Activated CD8-positive, alpha-beta memory T cell treated with anti-CD3 and anti-CD28 coated beads, Interleukin-2, amount 50 U/mL, for 24 hours (primary cell): ENCODE measurements around the gene PSG5.
"Not testable (repeated sequence)": the region's sequence is repeated elsewhere in the genome, so short reads cannot be mapped to it uniquely, and the experiment has no call there.

Experiments used
- DNase-seq: peaks from one replicate; pipeline ENCODE4 v3.0.0-alpha.2; 2020; ENCODE audit errors: extremely low read depth

Gene PSG5

GRCh38 chr19:43188092-43188491, 1.8 kb upstream of the PSG5 start:
- DNase-seq = not testable (repeated sequence)

GRCh38 chr19:43181869-43182771, 4.2 kb downstream of the PSG5 start:
- not testable (repeated sequence) for DNase-seq

GRCh38 chr19:43179569-43180147, 6.7 kb downstream of the PSG5 start:
- not testable (repeated sequence) for DNase-seq

DNA sequence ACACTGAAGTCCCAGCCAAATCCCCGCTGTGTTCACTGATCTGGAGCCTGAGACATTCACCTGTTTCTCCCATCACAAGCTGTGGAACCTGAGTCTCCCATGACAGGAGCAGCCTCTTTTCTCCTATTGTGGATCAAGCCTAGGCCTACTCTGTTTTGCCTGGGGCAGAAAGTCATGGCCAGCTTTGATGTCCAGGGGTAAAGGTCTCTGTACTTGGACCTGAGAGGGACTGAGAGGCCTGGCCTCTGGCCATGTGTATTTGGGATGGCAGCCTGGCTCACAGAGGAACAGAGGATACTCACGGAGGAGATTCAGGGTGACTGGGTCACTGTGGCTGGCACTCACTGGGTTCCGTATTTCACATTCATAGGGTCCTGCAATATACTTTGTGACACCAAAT, 7.8 kb downstream of the PSG5 start:
- DNase-seq = not testable (repeated sequence)

GRCh38 chr19:43165906-43166305, 20.4 kb downstream of the PSG5 start:
- DNase-seq = not testable (repeated sequence)

- DNase-seq = not testable (repeated sequence)
These were observed 23.2 kb downstream of the PSG5 start for GRCh38 chr19:43163135-43163534.

DNA sequence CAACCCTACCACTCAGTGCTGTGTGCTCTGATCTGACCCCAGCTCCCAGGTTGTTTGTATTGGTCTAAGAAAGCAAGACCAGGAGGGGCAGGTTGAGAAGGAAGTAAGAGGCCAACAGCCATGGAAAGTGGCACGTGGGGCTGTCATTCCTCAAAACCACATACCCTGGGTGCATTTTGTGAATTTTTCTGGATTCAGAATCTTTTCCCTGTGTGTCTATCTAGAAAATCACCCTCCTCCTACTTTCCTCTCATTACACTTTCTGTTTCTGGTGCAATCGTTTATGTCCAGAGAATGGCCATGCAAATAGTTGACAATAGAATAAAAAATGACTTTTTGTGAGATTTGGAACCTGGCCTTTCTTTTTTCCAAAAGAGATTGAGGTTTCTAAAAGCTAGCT, 24.1 kb downstream of the PSG5 start:
- not testable (repeated sequence) for DNase-seq

GRCh38 chr19:43152214-43152613, 34.1 kb downstream of the PSG5 start:
- no peak for DNase-seq

- DNase-seq = not testable (repeated sequence)
These were observed 36.5 kb downstream of the PSG5 start for GRCh38 chr19:43149788-43150187.

- no peak for DNase-seq
These were observed 38.1 kb downstream of the PSG5 start for GRCh38 chr19:43148233-43148632.

- not testable (repeated sequence) for DNase-seq
These were observed 44.6 kb downstream of the PSG5 start for GRCh38 chr19:43141763-43142162.

GRCh38 chr19:43132696-43133095, 53.6 kb downstream of the PSG5 start:
- no peak for DNase-seq

DNA sequence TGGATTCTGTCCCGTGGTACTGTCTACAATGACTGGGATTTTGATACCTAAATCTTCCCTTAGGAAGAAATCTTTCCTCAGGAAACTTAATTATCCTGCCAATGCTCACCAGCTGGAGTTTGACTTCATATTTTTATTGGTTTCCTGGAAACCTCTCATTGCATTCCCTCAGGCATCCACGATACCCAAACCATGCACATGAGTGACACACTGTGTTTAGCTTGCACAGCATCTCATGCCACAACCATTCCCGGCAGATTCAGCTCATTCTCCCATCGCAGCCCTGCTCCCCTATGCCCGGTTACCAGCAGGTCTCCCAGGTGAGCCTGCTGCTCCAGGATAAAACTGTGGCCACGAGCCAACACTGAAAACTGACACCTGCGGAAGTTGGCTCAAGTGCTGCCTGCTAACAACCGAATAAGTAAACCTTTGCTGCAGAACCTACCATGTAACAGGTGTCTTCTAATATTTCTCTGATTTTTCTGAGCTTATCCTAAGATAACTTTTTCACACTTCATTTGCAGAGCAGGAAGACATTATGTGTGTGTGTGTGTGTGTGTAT, 55.0 kb downstream of the PSG5 start:
- DNase-seq = not testable (repeated sequence)

- DNase-seq = not testable (repeated sequence)
These were observed 57.1 kb downstream of the PSG5 start for GRCh38 chr19:43129197-43129596.

DNA sequence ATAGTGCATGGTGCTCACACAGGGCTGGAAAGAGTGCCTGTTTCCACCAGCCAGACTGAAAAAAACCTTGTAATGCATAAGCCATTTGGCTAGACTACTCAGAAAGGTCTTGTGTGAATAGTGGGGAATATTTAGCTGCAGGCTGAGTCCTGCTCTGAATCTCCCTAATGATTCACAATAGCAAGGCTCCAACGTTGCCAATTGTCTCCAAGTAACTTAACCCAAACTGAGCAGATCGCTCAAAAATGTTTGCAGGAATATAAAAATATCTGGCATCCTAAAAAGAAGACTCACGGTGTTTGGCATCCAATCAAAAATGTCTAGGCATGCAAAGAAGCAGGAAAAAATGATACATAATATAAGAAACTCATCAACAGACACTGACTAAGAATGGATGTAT, 59.0 kb downstream of the PSG5 start:
- not testable (repeated sequence) for DNase-seq

DNA sequence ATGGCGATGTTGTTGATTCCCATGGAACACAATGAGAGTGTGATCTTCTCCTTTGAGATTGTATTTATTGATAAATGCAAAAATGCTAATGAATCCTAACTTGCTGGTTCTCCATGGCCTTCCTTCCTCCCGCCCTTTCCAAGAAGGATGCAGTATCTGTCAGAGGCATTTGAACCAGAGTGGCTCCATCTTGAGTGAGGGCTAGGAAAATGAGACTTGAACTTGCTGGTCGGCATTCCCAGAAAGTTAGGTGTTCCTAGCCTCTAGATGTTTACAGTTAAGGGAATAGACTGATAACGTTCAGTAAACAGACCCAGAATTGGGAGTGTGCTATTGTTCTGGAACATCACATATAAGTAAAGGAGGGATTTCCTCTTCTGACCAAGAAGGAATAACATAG, 59.6 kb downstream of the PSG5 start:
- no peak for DNase-seq

GRCh38 chr19:43124360-43124759, 62.0 kb downstream of the PSG5 start:
- no peak for DNase-seq

GRCh38 chr19:43120433-43121026, 65.8 kb downstream of the PSG5 start:
- not testable (repeated sequence) for DNase-seq

GRCh38 chr19:43119526-43119925, 66.8 kb downstream of the PSG5 start:
- DNase-seq = not testable (repeated sequence)
